ENCODE data around the gene RANBP10.

Gene RANBP10

GRCh38 chr16:67673712-67674580 is 132.4 kb downstream of the RANBP10 start:
- DNase-seq = peak; percentile 73
